H1 (cell line): Measurements from ENCODE around the gene CLDN7. TPM values are rescaled to one million over a fixed set of nuclear protein-coding genes. Genes with fewer than 3 reads are reported as not detected.

Source experiments
- BACH1 ChIP-seq: IDR thresholded peaks from 2 replicates; pipeline ENCODE4 v1.6.1; 2012; ENCODE audit warnings: low read length, improper control_type of control experiment
- BCL11A ChIP-seq, 2 experiments: IDR thresholded peaks; one replicate each; pipeline ENCODE4 v1.6.1; 2011; ENCODE audit warnings: low read depth in 2 of 2, low read length in 2 of 2, mild to moderate bottlenecking in 2 of 2
- CHD2 ChIP-seq: IDR thresholded peaks from 2 replicates; pipeline ENCODE4 v1.6.1; 2012; ENCODE audit warnings: low read length, improper control_type of control experiment
- CREB1 ChIP-seq: IDR thresholded peaks from 2 replicates; pipeline ENCODE4 v1.6.1; 2012; ENCODE audit warnings: inconsistent platforms
- E2F6 ChIP-seq: IDR thresholded peaks from 2 replicates; pipeline ENCODE4 v1.6.1; 2012; ENCODE audit warnings: inconsistent platforms
- EP300 ChIP-seq, 2 experiments: IDR thresholded peaks; 1 replicate in 1 of 2; 2 replicates in 1 of 2; pipeline ENCODE4 v1.6.1; 2011 to 2012; ENCODE audit warnings: low read depth in 2 of 2, low read length in 2 of 2, mild to moderate bottlenecking in 2 of 2, borderline replicate concordance in 1 of 2, inconsistent platforms in 1 of 2, moderate library complexity in 1 of 2
- GTF2F1 ChIP-seq: IDR thresholded peaks from 2 replicates; pipeline ENCODE4 v1.6.1; 2012; ENCODE audit warnings: low read depth, low read length, improper control_type of control experiment, borderline replicate concordance
- HDAC2 ChIP-seq, 2 experiments: fragments of 300-600 bp in 1 of 2; sonication (generic) in 1 of 2; IDR thresholded peaks; 2 replicates each; pipeline ENCODE4 v1.6.1; 2011 to 2012; ENCODE audit warnings: low read depth in 2 of 2, low read length in 2 of 2, mild to moderate bottlenecking in 2 of 2, moderate library complexity in 2 of 2, borderline replicate concordance in 1 of 2, inconsistent platforms in 1 of 2
- HDAC6 ChIP-seq: IDR thresholded peaks from one replicate; pipeline ENCODE4 v1.7.1; 2012; ENCODE audit warnings: low read depth, mild to moderate bottlenecking, inconsistent platforms, low read length, moderate library complexity
- JUND ChIP-seq: IDR thresholded peaks from 2 replicates; pipeline ENCODE4 v1.6.1; 2011; ENCODE audit warnings: mild to moderate bottlenecking, improper control_type of control experiment, low read length
- KDM1A ChIP-seq: fragments of 200-600, 300-600 bp; sonication (generic); IDR thresholded peaks from 2 replicates; pipeline ENCODE4 v1.7.1; 2016; ENCODE audit warnings: mild to moderate bottlenecking, low read length, borderline replicate concordance
- RNF2 ChIP-seq: fragments of 200-900, 300-1000 bp; sonication (generic); IDR thresholded peaks from 2 replicates; pipeline ENCODE4 v1.7.1; 2016; ENCODE audit warnings: borderline replicate concordance, low read depth, mild to moderate bottlenecking, antibody characterized with exemption, low read length; ENCODE audit not compliant: poor library complexity, severe bottlenecking; ENCODE audit errors: missing control alignments
- SAP30 ChIP-seq: fragments of 300-600 bp; sonication (generic); IDR thresholded peaks from 2 replicates; pipeline ENCODE4 v1.7.1; 2012; ENCODE audit warnings: low read length, moderate library complexity, mild to moderate bottlenecking, inconsistent platforms; ENCODE audit not compliant: insufficient read depth, insufficient replicate concordance
- SIN3A ChIP-seq, 2 experiments: IDR thresholded peaks in 1 of 2; conservative IDR thresholded peaks in 1 of 2; 2 replicates each; pipeline ENCODE4 v1.6.1; 2011 to 2012; ENCODE audit warnings: low read length in 2 of 2, improper control_type of control experiment in 1 of 2, low read depth in 1 of 2, mild to moderate bottlenecking in 1 of 2
- SUZ12 ChIP-seq: fragments of 200-600 bp; sonication (generic); IDR thresholded peaks from 2 replicates; pipeline ENCODE4 v1.6.1; 2012; ENCODE audit warnings: mild to moderate bottlenecking, inconsistent platforms, low read length, moderate library complexity, mixed read lengths
- polyA plus RNA-seq, 7 experiments: library from polyadenylated mRNA; depleted of rRNA in 3 of 7; stranded (reverse) in 5 of 7; unstranded in 2 of 7; fragments of >200 nt in 5 of 7; fragments of 200-250 nt in 2 of 7; gene quantifications; 1 replicate in 5 of 7; 2 replicates in 1 of 7; 4 replicates in 1 of 7; pipeline versions ENCODE4 v1.2.1 to v1.2.3, GENCODE V29; 2011 to 2013; ENCODE audit warnings: missing spikeins in 2 of 7, mixed read lengths in 2 of 7
- total RNA-seq: library from RNA; stranded (reverse); fragmentation: NEBNext Ultra II Directional; extraction: Animal tissue kit (Norgen Biotek cat#: 25700); gene quantifications from 2 replicates; pipeline ENCODE4 v1.2.1, GENCODE V29; 2021
- TF ChIP-seq, protein P1 (sequence below): IDR thresholded peaks from 2 replicates; pipeline ENCODE4 v1.6.1; 2011; ENCODE audit warnings: low read length, improper control_type of control experiment
- TF ChIP-seq, protein P2 (sequence below): IDR thresholded peaks from 2 replicates; pipeline ENCODE4 v1.6.1; 2012; ENCODE audit warnings: low read length, inconsistent platforms

CLDN7 gene
- total and polyA plus RNA-seq, 2 of the 8 experiments (the other 6 are each of a cell fraction or from before 2014, with no cell fraction given) = 118 to 119 TPM

- no peak; the same call in 1 of the 2 replicates for TF ChIP-seq JUND
- TF ChIP-seq CHD2 = peak; percentile 94
- no peak for TF ChIP-seq HDAC6
- TF ChIP-seq GTF2F1 = no peak
- no peak for TF ChIP-seq KDM1A
- TF ChIP-seq CREB1 = peak; percentile 75
- no peak for TF ChIP-seq BACH1
- TF ChIP-seq, protein P1, sequence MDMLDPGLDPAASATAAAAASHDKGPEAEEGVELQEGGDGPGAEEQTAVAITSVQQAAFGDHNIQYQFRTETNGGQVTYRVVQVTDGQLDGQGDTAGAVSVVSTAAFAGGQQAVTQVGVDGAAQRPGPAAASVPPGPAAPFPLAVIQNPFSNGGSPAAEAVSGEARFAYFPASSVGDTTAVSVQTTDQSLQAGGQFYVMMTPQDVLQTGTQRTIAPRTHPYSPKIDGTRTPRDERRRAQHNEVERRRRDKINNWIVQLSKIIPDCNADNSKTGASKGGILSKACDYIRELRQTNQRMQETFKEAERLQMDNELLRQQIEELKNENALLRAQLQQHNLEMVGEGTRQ = peak; percentile 99
- TF ChIP-seq E2F6 = no peak; the same call in 1 of the 2 replicates
- TF ChIP-seq BCL11A (IDR thresholded peaks at IDR 0.05; ENCODE audit: low read depth in 2 of 2, low read length in 2 of 2) = no peak
- peak; percentile 92 for TF ChIP-seq SAP30
- TF ChIP-seq RNF2 = no peak
- peak in 1 of 2 experiments; percentile 86; a peak in 1 of 3 replicates for TF ChIP-seq EP300 (IDR thresholded peaks at IDR 0.05; ENCODE audit: borderline replicate concordance in 1 of 2, low read depth in 2 of 2, low read length in 2 of 2)
- TF ChIP-seq SIN3A (conservative IDR thresholded peaks at IDR 0.05 in 1 of 2, IDR thresholded peaks at IDR 0.05 in 1 of 2; ENCODE audit: low read depth in 1 of 2, low read length in 2 of 2) = peak; percentile 97 to 99
- TF ChIP-seq SUZ12 = no peak
- TF ChIP-seq, protein P2, sequence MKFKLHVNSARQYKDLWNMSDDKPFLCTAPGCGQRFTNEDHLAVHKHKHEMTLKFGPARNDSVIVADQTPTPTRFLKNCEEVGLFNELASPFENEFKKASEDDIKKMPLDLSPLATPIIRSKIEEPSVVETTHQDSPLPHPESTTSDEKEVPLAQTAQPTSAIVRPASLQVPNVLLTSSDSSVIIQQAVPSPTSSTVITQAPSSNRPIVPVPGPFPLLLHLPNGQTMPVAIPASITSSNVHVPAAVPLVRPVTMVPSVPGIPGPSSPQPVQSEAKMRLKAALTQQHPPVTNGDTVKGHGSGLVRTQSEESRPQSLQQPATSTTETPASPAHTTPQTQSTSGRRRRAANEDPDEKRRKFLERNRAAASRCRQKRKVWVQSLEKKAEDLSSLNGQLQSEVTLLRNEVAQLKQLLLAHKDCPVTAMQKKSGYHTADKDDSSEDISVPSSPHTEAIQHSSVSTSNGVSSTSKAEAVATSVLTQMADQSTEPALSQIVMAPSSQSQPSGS = peak; percentile 86; the same call in 1 of the 2 replicates
- peak; percentile 77 to 95; a peak in 3 of 4 replicates for TF ChIP-seq HDAC2 (IDR thresholded peaks at IDR 0.05; ENCODE audit: borderline replicate concordance in 1 of 2, low read depth in 2 of 2, low read length in 2 of 2)
Observed at GRCh38 chr17:7242717-7243452, 19.4 kb downstream of the CLDN7 start (continued).
